Measurements from ENCODE around the gene ARID1B.

ARID1B gene

GRCh38 chr6:156783958-156784357 is 6.8 kb downstream of the ARID1B start:
- in situ Hi-C loops (cut with HindIII; ENCODE audit: low pct_ligation_motif_present, low sequenced_read_pairs): no loop called here
- no peak overlapping the region for H3K27ac ChIP-seq
- no peak for DNase-seq
- no peak for TF ChIP-seq CTCF (IDR thresholded peaks at IDR 0.05; ENCODE audit: low read depth, low read length, missing control alignments)
- no peaks in the 10 kb centered on the region for H3K36me3 ChIP-seq (replicated peaks)
- no peak overlapping the region for H3K4me3 ChIP-seq (ENCODE audit: low read depth, low read length)
- no peaks in the 10 kb centered on the region for H3K27me3 ChIP-seq (replicated peaks)

GRCh38 chr6:156786652-156787051 is 9.5 kb downstream of the ARID1B start:
- Histone ChIP-seq H3K4me3 (ENCODE audit: low read depth, low read length) (no peak overlapping the region), H3K27me3 (replicated peaks) (no peaks in the 10 kb centered on the region), H3K36me3 (replicated peaks) (no peaks in the 10 kb centered on the region), H3K27ac (no peak overlapping the region)
- TF ChIP-seq CTCF (IDR thresholded peaks at IDR 0.05; ENCODE audit: low read depth, low read length, missing control alignments): no peak
- in situ Hi-C loops (cut with HindIII; ENCODE audit: low pct_ligation_motif_present, low sequenced_read_pairs): no loop called here
- no peak for DNase-seq

- H3K36me3 ChIP-seq (replicated peaks): no peaks in the 10 kb centered on the region
- H3K27ac ChIP-seq: no peak overlapping the region
Measured at GRCh38 chr6:156787569-156788492, 10.7 kb downstream of the ARID1B start.

GRCh38 chr6:156789081-156789943 is 12.1 kb downstream of the ARID1B start:
- Histone ChIP-seq H3K27ac (no peak overlapping the region), H3K4me3 (ENCODE audit: low read depth, low read length) (no peak overlapping the region), H3K27me3 (replicated peaks) (no peaks in the 10 kb centered on the region), H3K36me3 (replicated peaks) (no peaks in the 10 kb centered on the region)
- DNase-seq: no peak
- TF ChIP-seq CTCF (IDR thresholded peaks at IDR 0.05; ENCODE audit: low read depth, low read length, missing control alignments): no peak
- in situ Hi-C loops (cut with HindIII; ENCODE audit: low pct_ligation_motif_present, low sequenced_read_pairs): no loop called here

More at GRCh38 chr6:156787569-156788492, 10.7 kb downstream of the ARID1B start:
- Histone ChIP-seq H3K27me3 (replicated peaks) (no peaks in the 10 kb centered on the region), H3K4me3 (ENCODE audit: low read depth, low read length) (no peak overlapping the region)
- in situ Hi-C loops (cut with HindIII; ENCODE audit: low pct_ligation_motif_present, low sequenced_read_pairs): no loop called here
- no peak for DNase-seq
- no peak for TF ChIP-seq CTCF (IDR thresholded peaks at IDR 0.05; ENCODE audit: low read depth, low read length, missing control alignments)

- in situ Hi-C loops (cut with HindIII; ENCODE audit: low pct_ligation_motif_present, low sequenced_read_pairs): no loop called here
- no peak for TF ChIP-seq CTCF (IDR thresholded peaks at IDR 0.05; ENCODE audit: low read depth, low read length, missing control alignments)
- Histone ChIP-seq H3K36me3 (replicated peaks) (no peaks in the 10 kb centered on the region), H3K27ac (no peak overlapping the region), H3K4me3 (ENCODE audit: low read depth, low read length) (no peak overlapping the region), H3K27me3 (replicated peaks) (no peaks in the 10 kb centered on the region)
- no peak for DNase-seq
Measured at GRCh38 chr6:156790711-156791319, 13.6 kb downstream of the ARID1B start.
